ENCODE results near the gene CEL. TPM values are rescaled to one million over a fixed set of nuclear protein-coding genes. Genes with fewer than 3 reads are reported as not detected.

Gene CEL
- total RNA-seq, 1 experiment from 2014 or later: 6.9 TPM

DNA sequence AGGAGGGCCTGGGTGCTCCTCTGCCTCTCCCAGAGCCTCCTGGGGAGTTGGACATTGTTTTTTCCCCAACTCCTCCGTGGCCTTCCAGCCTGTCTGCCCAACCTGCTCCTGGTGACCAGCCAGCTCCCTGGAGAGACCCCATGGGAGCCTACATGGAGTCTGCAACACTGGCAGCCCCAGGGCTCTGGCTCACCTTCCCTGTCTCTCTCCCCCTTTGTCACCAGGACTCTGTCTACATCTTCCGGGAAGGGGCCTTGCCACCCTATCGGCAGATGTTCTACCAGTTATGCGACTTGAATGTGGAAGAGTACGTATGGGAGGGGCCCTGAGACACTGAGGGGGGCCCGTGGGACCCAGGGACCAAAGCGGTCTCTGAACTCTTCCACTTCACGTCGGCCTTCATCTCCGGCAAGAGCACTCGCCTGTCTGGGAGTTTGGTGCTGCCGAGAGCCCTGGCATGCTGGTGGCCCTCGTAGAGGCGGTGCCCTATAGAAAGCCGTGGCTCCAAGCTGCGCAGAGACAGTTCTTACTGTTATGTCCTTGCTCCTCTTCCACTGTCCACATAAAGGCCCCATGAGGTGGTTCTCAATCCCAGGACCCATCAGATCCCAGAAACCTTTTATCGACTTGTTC lies 5.9 kb upstream of the CEL start:
- no peaks in the 10 kb centered on the region for H3K79me2 ChIP-seq (ENCODE audit: insufficient read depth, low read length)
- no peaks in the 10 kb centered on the region for H3K9me3 ChIP-seq (ENCODE audit: control insufficient read depth in 1 of 2, insufficient read depth in 1 of 2, low read depth in 1 of 2, low read length in 2 of 2)
- POLR2A ChIA-PET: no interaction called here
- ATAC-seq (no peak), DNase-seq (ENCODE audit: low read depth, low spot score) (no peak)
- H3K27me3 ChIP-seq (ENCODE audit: insufficient read depth, low read length): no peaks in the 10 kb centered on the region
- peaks cover 26 to 32% of the 10 kb centered on the region in 2 experiments; a peak in 3 of 4 replicates for H3K36me3 ChIP-seq (ENCODE audit: control insufficient read depth in 1 of 2, insufficient read depth in 2 of 2, low read length in 2 of 2)
- H2AFZ ChIP-seq (ENCODE audit: low read depth, low read length, poor library complexity, severe bottlenecking): no peak overlapping the region
- H3K4me3 ChIP-seq (replicated peaks in 1 of 2; ENCODE audit: low read depth in 1 of 2, low read length in 2 of 2): no peak overlapping the region
- TF ChIP-seq ELF1 (IDR thresholded peaks at IDR 0.05; ENCODE audit: borderline replicate concordance, low read depth): no peak
- TF ChIP-seq REST (IDR thresholded peaks at IDR 0.05; ENCODE audit: low read depth): no peak
- TF ChIP-seq, protein P1, sequence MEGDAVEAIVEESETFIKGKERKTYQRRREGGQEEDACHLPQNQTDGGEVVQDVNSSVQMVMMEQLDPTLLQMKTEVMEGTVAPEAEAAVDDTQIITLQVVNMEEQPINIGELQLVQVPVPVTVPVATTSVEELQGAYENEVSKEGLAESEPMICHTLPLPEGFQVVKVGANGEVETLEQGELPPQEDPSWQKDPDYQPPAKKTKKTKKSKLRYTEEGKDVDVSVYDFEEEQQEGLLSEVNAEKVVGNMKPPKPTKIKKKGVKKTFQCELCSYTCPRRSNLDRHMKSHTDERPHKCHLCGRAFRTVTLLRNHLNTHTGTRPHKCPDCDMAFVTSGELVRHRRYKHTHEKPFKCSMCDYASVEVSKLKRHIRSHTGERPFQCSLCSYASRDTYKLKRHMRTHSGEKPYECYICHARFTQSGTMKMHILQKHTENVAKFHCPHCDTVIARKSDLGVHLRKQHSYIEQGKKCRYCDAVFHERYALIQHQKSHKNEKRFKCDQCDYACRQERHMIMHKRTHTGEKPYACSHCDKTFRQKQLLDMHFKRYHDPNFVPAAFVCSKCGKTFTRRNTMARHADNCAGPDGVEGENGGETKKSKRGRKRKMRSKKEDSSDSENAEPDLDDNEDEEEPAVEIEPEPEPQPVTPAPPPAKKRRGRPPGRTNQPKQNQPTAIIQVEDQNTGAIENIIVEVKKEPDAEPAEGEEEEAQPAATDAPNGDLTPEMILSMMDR (IDR thresholded peaks at IDR 0.05 in 2 of 3, conservative IDR thresholded peaks at IDR 0.05 in 1 of 3; ENCODE audit: borderline replicate concordance in 1 of 3, insufficient read depth in 1 of 3, low read depth in 2 of 3, low read length in 2 of 3): no peak
- TF ChIP-seq ZNF274 (IDR thresholded peaks at IDR 0.05; ENCODE audit: low read depth, low read length): no peak
- no peak for TF ChIP-seq JUND (IDR thresholded peaks at IDR 0.05)
- no peak for TF ChIP-seq ZFX (IDR thresholded peaks at IDR 0.05)
- TF ChIP-seq ZBTB33 (IDR thresholded peaks at IDR 0.05; ENCODE audit: extremely low read depth, insufficient replicate concordance, low read length): no peak
- no TSS peak for BruUV-seq (replicated peaks)
- RAD21 ChIA-PET (ENCODE audit: low non-redundant PET in 1 of 2, low total read pairs in 2 of 2, uncharacterized antibody in 2 of 2, unreplicated experiment in 2 of 2): no interaction called here
- H3K9me2 ChIP-seq (ENCODE audit: insufficient read depth): no peaks in the 10 kb centered on the region
- H4K20me1 ChIP-seq (ENCODE audit: insufficient read depth): no peaks in the 10 kb centered on the region
- no peak overlapping the region for H3K4me2 ChIP-seq (ENCODE audit: low read length)
- H3K4me1 ChIP-seq (ENCODE audit: control insufficient read depth in 1 of 2, insufficient read depth in 2 of 2, low read length in 2 of 2): peaks cover 0 to 2% of the 10 kb centered on the region in 2 experiments; a peak in 1 of 4 replicates
- no peak overlapping the region for H3K27ac ChIP-seq (ENCODE audit: low read depth, low read length)
- intact Hi-C loops (cut with micrococcal nuclease): no loop called here
- H3K9ac ChIP-seq (ENCODE audit: low read length): no peak overlapping the region
- CTCF ChIA-PET: no interaction called here
